Raji (cell line): Measurements from ENCODE around the gene GCNT1.

Experiments used
- POLR2A ChIP-seq: IDR thresholded peaks from 2 replicates; pipeline ENCODE4 v1.6.1; 2011; ENCODE audit warnings: low read depth, low read length, control low read depth; ENCODE audit not compliant: insufficient read depth

The GCNT1 gene

GRCh38 chr9:76521906-76522305 is 62.9 kb downstream of the GCNT1 start:
- no peak for TF ChIP-seq POLR2A

GRCh38 chr9:76525196-76525595 is 66.2 kb downstream of the GCNT1 start:
- TF ChIP-seq POLR2A, result no peak

GRCh38 chr9:76526026-76526425 is 67.0 kb downstream of the GCNT1 start:
- no peak for TF ChIP-seq POLR2A

- no peak for TF ChIP-seq POLR2A
Observed at GRCh38 chr9:76528056-76528455, 69.1 kb downstream of the GCNT1 start.

GRCh38 chr9:76528642-76529190 is 69.7 kb downstream of the GCNT1 start:
- no peak for TF ChIP-seq POLR2A

- TF ChIP-seq POLR2A, result no peak
Observed at GRCh38 chr9:76529653-76530052, 70.7 kb downstream of the GCNT1 start.

GRCh38 chr9:76530458-76531110 is 71.6 kb downstream of the GCNT1 start:
- TF ChIP-seq POLR2A, result no peak

- no peak for TF ChIP-seq POLR2A
Observed at GRCh38 chr9:76531231-76531780, 72.3 kb downstream of the GCNT1 start.

GRCh38 chr9:76534026-76534425 is 75.0 kb downstream of the GCNT1 start:
- TF ChIP-seq POLR2A, result no peak

- TF ChIP-seq POLR2A, result no peak
Observed at GRCh38 chr9:76537150-76537646, 78.2 kb downstream of the GCNT1 start.

GRCh38 chr9:76539180-76539579 is 80.2 kb downstream of the GCNT1 start:
- no peak for TF ChIP-seq POLR2A

- no peak for TF ChIP-seq POLR2A
Observed at GRCh38 chr9:76542360-76542759, 83.4 kb downstream of the GCNT1 start.

- no peak for TF ChIP-seq POLR2A
Observed at GRCh38 chr9:76545191-76545590, 86.2 kb downstream of the GCNT1 start.

GRCh38 chr9:76552181-76552580 is 93.2 kb downstream of the GCNT1 start:
- TF ChIP-seq POLR2A, result no peak

- no peak for TF ChIP-seq POLR2A
Observed at GRCh38 chr9:76552751-76553455, 93.9 kb downstream of the GCNT1 start.

GRCh38 chr9:76553680-76554079 is 94.7 kb downstream of the GCNT1 start:
- no peak for TF ChIP-seq POLR2A
